Neural progenitor cell (in vitro differentiated cells): ENCODE data around the gene COPS2. TPM values are rescaled to one million over a fixed set of nuclear protein-coding genes. Genes with fewer than 3 reads are reported as not detected.

Experiments
- DNase-seq: peaks from one replicate; pipeline ENCODE4 v3.0.0-alpha.2; 2016; ENCODE audit warnings: low spot score
- H2AFZ ChIP-seq: fragments of 200-600 bp; sonication (generic); replicated peaks from 2 replicates; pipeline ENCODE4 v1.6.1; 2016; ENCODE audit warnings: antibody characterized with exemption
- H3F3A ChIP-seq: fragments of 200-600 bp; sonication (generic); 2 replicates; pipeline ENCODE4 v1.6.1; 2016; ENCODE audit warnings: antibody characterized with exemption, low read depth
- H3K27ac ChIP-seq: fragments of 200-600 bp; sonication (generic); 2 replicates; pipeline ENCODE4 v1.5.1; 2016; ENCODE audit warnings: mild to moderate bottlenecking
- H3K27me3 ChIP-seq: fragments of 200-600 bp; sonication (generic); 2 replicates; pipeline ENCODE4 v1.6.1; 2016; ENCODE audit warnings: mild to moderate bottlenecking, moderate library complexity
- H3K36me3 ChIP-seq: fragments of 200-600 bp; sonication (generic); 2 replicates; pipeline ENCODE4 v1.5.1; 2016
- H3K4me1 ChIP-seq: fragments of 200-600 bp; sonication (generic); 2 replicates; pipeline ENCODE4 v1.6.1; 2016; ENCODE audit warnings: mixed run types
- H3K4me2 ChIP-seq: fragments of 200-600 bp; sonication (generic); 2 replicates; pipeline ENCODE4 v1.6.1; 2016
- H3K4me3 ChIP-seq: fragments of 200-600 bp; sonication (generic); 2 replicates; pipeline ENCODE4 v1.5.1; 2016
- H3K79me2 ChIP-seq: fragments of 200-600 bp; sonication (generic); 2 replicates; pipeline ENCODE4 v1.6.1; 2016; ENCODE audit warnings: low read depth
- H3K9ac ChIP-seq: fragments of 200-600 bp; sonication (generic); 2 replicates; pipeline ENCODE4 v1.6.1; 2016
- H3K9me3 ChIP-seq: fragments of 200-600 bp; sonication (generic); 2 replicates; pipeline ENCODE4 v1.5.1; 2016; ENCODE audit warnings: low read depth
- H4K20me1 ChIP-seq: fragments of 200-600 bp; sonication (generic); 2 replicates; pipeline ENCODE4 v1.6.1; 2016; ENCODE audit warnings: low read depth
- H3K27ac Mint-ChIP-seq: 3 replicates; pipeline ENCODE4 v1.8.0; 2021; ENCODE audit warnings: mixed read lengths
- H3K27me3 Mint-ChIP-seq: 2 replicates; pipeline ENCODE4 v1.8.0; 2022; ENCODE audit warnings: low read depth, mild to moderate bottlenecking, inconsistent platforms, moderate library complexity, mixed read lengths; ENCODE audit not compliant: insufficient read depth
- H3K36me3 Mint-ChIP-seq: 3 replicates; pipeline ENCODE4 v1.8.0; 2021; ENCODE audit warnings: mixed read lengths
- H3K4me1 Mint-ChIP-seq: 3 replicates; pipeline ENCODE4 v1.8.0; 2021; ENCODE audit warnings: mixed read lengths
- H3K4me3 Mint-ChIP-seq: 3 replicates; pipeline ENCODE4 v1.8.0; 2021; ENCODE audit warnings: mild to moderate bottlenecking, moderate library complexity, mixed read lengths
- H3K9me3 Mint-ChIP-seq: 3 replicates; pipeline ENCODE4 v1.8.0; 2020; ENCODE audit warnings: mixed read lengths
- CTCF ChIP-seq: fragments of 200-600 bp; sonication (generic); IDR thresholded peaks from 2 replicates; pipeline ENCODE4 v1.5.1; 2017; ENCODE audit warnings: antibody characterized with exemption, mild to moderate bottlenecking
- EZH2 ChIP-seq: fragments of 200-600 bp; sonication (generic); IDR thresholded peaks from 2 replicates; pipeline ENCODE4 v1.6.1; 2017; ENCODE audit warnings: antibody characterized with exemption, mild to moderate bottlenecking, moderate library complexity
- EZH2phosphoT487 ChIP-seq: fragments of 200-600 bp; sonication (generic); IDR thresholded peaks from 2 replicates; pipeline ENCODE4 v1.6.1; 2017; ENCODE audit warnings: antibody characterized with exemption
- total RNA-seq: library from RNA; depleted of rRNA; stranded (reverse); fragments of >200 nt; gene quantifications from 2 replicates; pipeline ENCODE4 v1.2.3, GENCODE V29; 2015; ENCODE audit warnings: low replicate concordance

Gene COPS2
- total RNA-seq, 1 donor from 2014 or later: 163 TPM

- no peak overlapping the region for H3K9ac ChIP-seq
- H3K4me1 ChIP-seq: peaks cover 3% of the 10 kb centered on the region
- H3K36me3 Mint-ChIP-seq: no peaks in the 10 kb centered on the region
- no peak overlapping the region for H2AFZ ChIP-seq
- no peaks in the 10 kb centered on the region for H3K9me3 Mint-ChIP-seq
- H4K20me1 ChIP-seq: no peaks in the 10 kb centered on the region
- H3K27me3 ChIP-seq: peaks cover 10% of the 10 kb centered on the region
- H3K27ac ChIP-seq: no peak overlapping the region
- H3K9me3 ChIP-seq: peaks cover 4% of the 10 kb centered on the region
- TF ChIP-seq CTCF (no peak), EZH2 (no peak), EZH2phosphoT487 (no peak)
- peaks cover 3% of the 10 kb centered on the region for H3K79me2 ChIP-seq
- no peaks in the 10 kb centered on the region for H3F3A ChIP-seq
- H3K4me2 ChIP-seq: no peak overlapping the region
- H3K36me3 ChIP-seq: no peaks in the 10 kb centered on the region
- no peak overlapping the region for H3K4me3 Mint-ChIP-seq
- no peak for DNase-seq
- no peak overlapping the region for H3K4me3 ChIP-seq
- no peaks in the 10 kb centered on the region for H3K27me3 Mint-ChIP-seq
- H3K27ac Mint-ChIP-seq: no peak overlapping the region
- H3K4me1 Mint-ChIP-seq: peaks cover 11% of the 10 kb centered on the region
Observed at GRCh38 chr15:49168016-49168415, 12.6 kb upstream of the COPS2 start.

- no peak for DNase-seq
- H3K27ac Mint-ChIP-seq: no peak overlapping the region
- Histone ChIP-seq H4K20me1 (no peaks in the 10 kb centered on the region), H3K4me2 (no peak overlapping the region), H3K4me3 (no peak overlapping the region), H3K9me3 (peaks cover 4% of the 10 kb centered on the region), H3K4me1 (peaks cover 3% of the 10 kb centered on the region), H3K79me2 (no peaks in the 10 kb centered on the region), H2AFZ (no peak overlapping the region), H3K36me3 (no peaks in the 10 kb centered on the region), H3K9ac (no peak overlapping the region), H3K27ac (no peak overlapping the region), H3K27me3 (peaks cover 10% of the 10 kb centered on the region), H3F3A (no peaks in the 10 kb centered on the region)
- TF ChIP-seq EZH2phosphoT487 (no peak), EZH2 (no peak), CTCF (no peak)
- H3K36me3 Mint-ChIP-seq: peaks cover 1% of the 10 kb centered on the region
- peaks cover 3% of the 10 kb centered on the region for H3K4me1 Mint-ChIP-seq
- H3K4me3 Mint-ChIP-seq: no peak overlapping the region
- no peaks in the 10 kb centered on the region for H3K27me3 Mint-ChIP-seq
- no peaks in the 10 kb centered on the region for H3K9me3 Mint-ChIP-seq
Observed at GRCh38 chr15:49164865-49165264, 9.5 kb upstream of the COPS2 start.

GRCh38 chr15:49163678-49164077 lies 8.3 kb upstream of the COPS2 start:
- Histone ChIP-seq H3K36me3 (no peaks in the 10 kb centered on the region), H2AFZ (no peak overlapping the region), H3K9me3 (peaks cover 4% of the 10 kb centered on the region), H3K9ac (no peak overlapping the region), H3K27me3 (peaks cover 1% of the 10 kb centered on the region), H3K4me3 (no peak overlapping the region), H3K27ac (no peak overlapping the region), H3F3A (no peaks in the 10 kb centered on the region), H3K4me1 (no peaks in the 10 kb centered on the region), H4K20me1 (no peaks in the 10 kb centered on the region), H3K4me2 (no peak overlapping the region), H3K79me2 (no peaks in the 10 kb centered on the region)
- DNase-seq: no peak
- Mint-ChIP-seq H3K4me3 (no peak overlapping the region), H3K27me3 (no peaks in the 10 kb centered on the region), H3K9me3 (no peaks in the 10 kb centered on the region), H3K27ac (no peak overlapping the region), H3K36me3 (peaks cover 1% of the 10 kb centered on the region), H3K4me1 (no peaks in the 10 kb centered on the region)
- no peak for TF ChIP-seq EZH2phosphoT487
- TF ChIP-seq EZH2: no peak
- no peak for TF ChIP-seq CTCF
